Neural progenitor cell (in vitro differentiated cells): ENCODE results near the gene PDE11A. TPM values are rescaled to one million over a fixed set of nuclear protein-coding genes. Genes with fewer than 3 reads are reported as not detected.

ENCODE experiments used
- DNase-seq: peaks from one replicate; pipeline ENCODE4 v3.0.0-alpha.2; 2016; ENCODE audit warnings: low spot score
- H2AFZ ChIP-seq: fragments of 200-600 bp; sonication (generic); replicated peaks from 2 replicates; pipeline ENCODE4 v1.6.1; 2016; ENCODE audit warnings: antibody characterized with exemption
- H3F3A ChIP-seq: fragments of 200-600 bp; sonication (generic); 2 replicates; pipeline ENCODE4 v1.6.1; 2016; ENCODE audit warnings: antibody characterized with exemption, low read depth
- H3K27ac ChIP-seq: fragments of 200-600 bp; sonication (generic); 2 replicates; pipeline ENCODE4 v1.5.1; 2016; ENCODE audit warnings: mild to moderate bottlenecking
- H3K27me3 ChIP-seq: fragments of 200-600 bp; sonication (generic); 2 replicates; pipeline ENCODE4 v1.6.1; 2016; ENCODE audit warnings: mild to moderate bottlenecking, moderate library complexity
- H3K36me3 ChIP-seq: fragments of 200-600 bp; sonication (generic); 2 replicates; pipeline ENCODE4 v1.5.1; 2016
- H3K4me1 ChIP-seq: fragments of 200-600 bp; sonication (generic); 2 replicates; pipeline ENCODE4 v1.6.1; 2016; ENCODE audit warnings: mixed run types
- H3K4me2 ChIP-seq: fragments of 200-600 bp; sonication (generic); 2 replicates; pipeline ENCODE4 v1.6.1; 2016
- H3K4me3 ChIP-seq: fragments of 200-600 bp; sonication (generic); 2 replicates; pipeline ENCODE4 v1.5.1; 2016
- H3K79me2 ChIP-seq: fragments of 200-600 bp; sonication (generic); 2 replicates; pipeline ENCODE4 v1.6.1; 2016; ENCODE audit warnings: low read depth
- H3K9ac ChIP-seq: fragments of 200-600 bp; sonication (generic); 2 replicates; pipeline ENCODE4 v1.6.1; 2016
- H3K9me3 ChIP-seq: fragments of 200-600 bp; sonication (generic); 2 replicates; pipeline ENCODE4 v1.5.1; 2016; ENCODE audit warnings: low read depth
- H4K20me1 ChIP-seq: fragments of 200-600 bp; sonication (generic); 2 replicates; pipeline ENCODE4 v1.6.1; 2016; ENCODE audit warnings: low read depth
- H3K27ac Mint-ChIP-seq: 3 replicates; pipeline ENCODE4 v1.8.0; 2021; ENCODE audit warnings: mixed read lengths
- H3K27me3 Mint-ChIP-seq: 2 replicates; pipeline ENCODE4 v1.8.0; 2022; ENCODE audit warnings: low read depth, mild to moderate bottlenecking, inconsistent platforms, moderate library complexity, mixed read lengths; ENCODE audit not compliant: insufficient read depth
- H3K36me3 Mint-ChIP-seq: 3 replicates; pipeline ENCODE4 v1.8.0; 2021; ENCODE audit warnings: mixed read lengths
- H3K4me1 Mint-ChIP-seq: 3 replicates; pipeline ENCODE4 v1.8.0; 2021; ENCODE audit warnings: mixed read lengths
- H3K4me3 Mint-ChIP-seq: 3 replicates; pipeline ENCODE4 v1.8.0; 2021; ENCODE audit warnings: mild to moderate bottlenecking, moderate library complexity, mixed read lengths
- H3K9me3 Mint-ChIP-seq: 3 replicates; pipeline ENCODE4 v1.8.0; 2020; ENCODE audit warnings: mixed read lengths
- EZH2 ChIP-seq: fragments of 200-600 bp; sonication (generic); IDR thresholded peaks from 2 replicates; pipeline ENCODE4 v1.6.1; 2017; ENCODE audit warnings: antibody characterized with exemption, mild to moderate bottlenecking, moderate library complexity
- EZH2phosphoT487 ChIP-seq: fragments of 200-600 bp; sonication (generic); IDR thresholded peaks from 2 replicates; pipeline ENCODE4 v1.6.1; 2017; ENCODE audit warnings: antibody characterized with exemption
- total RNA-seq: library from RNA; depleted of rRNA; stranded (reverse); fragments of >200 nt; gene quantifications from 2 replicates; pipeline ENCODE4 v1.2.3, GENCODE V29; 2015; ENCODE audit warnings: low replicate concordance
- TF ChIP-seq, protein P1 (sequence below): fragments of 200-600 bp; sonication (generic); IDR thresholded peaks from 2 replicates; pipeline ENCODE4 v1.5.1; 2017; ENCODE audit warnings: antibody characterized with exemption, mild to moderate bottlenecking

Gene PDE11A
- total RNA-seq, 1 donor from 2014 or later = 0.13 TPM

DNA sequence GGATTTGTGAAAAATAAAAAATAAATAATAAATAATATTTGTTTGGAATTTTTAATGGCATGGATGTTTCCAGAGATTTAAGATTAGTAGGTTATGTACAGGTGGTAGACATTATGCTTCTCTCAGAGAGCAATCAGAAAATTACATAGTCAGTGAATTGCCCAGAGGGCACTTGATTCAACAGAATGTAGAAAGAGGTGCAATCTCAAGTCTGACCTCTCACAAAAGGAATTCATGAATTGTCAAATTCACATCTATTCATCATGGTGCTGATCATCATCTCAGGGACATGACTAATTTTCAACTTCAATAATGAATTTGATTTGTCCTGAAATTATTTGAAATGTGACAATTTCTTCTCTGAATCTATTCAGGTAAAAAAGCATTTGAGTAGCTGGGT, 172.5 kb downstream of the PDE11A start:
- peaks cover 4% of the 10 kb centered on the region for H3K27me3 Mint-ChIP-seq
- peaks cover under 1% of the 10 kb centered on the region for H3K27me3 ChIP-seq
- H3K27ac Mint-ChIP-seq = no peak overlapping the region
- H3K79me2 ChIP-seq = no peaks in the 10 kb centered on the region
- no peaks in the 10 kb centered on the region for H3K9me3 ChIP-seq
- TF ChIP-seq, protein P1, sequence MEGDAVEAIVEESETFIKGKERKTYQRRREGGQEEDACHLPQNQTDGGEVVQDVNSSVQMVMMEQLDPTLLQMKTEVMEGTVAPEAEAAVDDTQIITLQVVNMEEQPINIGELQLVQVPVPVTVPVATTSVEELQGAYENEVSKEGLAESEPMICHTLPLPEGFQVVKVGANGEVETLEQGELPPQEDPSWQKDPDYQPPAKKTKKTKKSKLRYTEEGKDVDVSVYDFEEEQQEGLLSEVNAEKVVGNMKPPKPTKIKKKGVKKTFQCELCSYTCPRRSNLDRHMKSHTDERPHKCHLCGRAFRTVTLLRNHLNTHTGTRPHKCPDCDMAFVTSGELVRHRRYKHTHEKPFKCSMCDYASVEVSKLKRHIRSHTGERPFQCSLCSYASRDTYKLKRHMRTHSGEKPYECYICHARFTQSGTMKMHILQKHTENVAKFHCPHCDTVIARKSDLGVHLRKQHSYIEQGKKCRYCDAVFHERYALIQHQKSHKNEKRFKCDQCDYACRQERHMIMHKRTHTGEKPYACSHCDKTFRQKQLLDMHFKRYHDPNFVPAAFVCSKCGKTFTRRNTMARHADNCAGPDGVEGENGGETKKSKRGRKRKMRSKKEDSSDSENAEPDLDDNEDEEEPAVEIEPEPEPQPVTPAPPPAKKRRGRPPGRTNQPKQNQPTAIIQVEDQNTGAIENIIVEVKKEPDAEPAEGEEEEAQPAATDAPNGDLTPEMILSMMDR = no peak
- TF ChIP-seq EZH2 (no peak), EZH2phosphoT487 (no peak)
- H3K9ac ChIP-seq = no peak overlapping the region
- H3K4me3 Mint-ChIP-seq = no peak overlapping the region
- H3K27ac ChIP-seq = no peak overlapping the region
- H3K4me3 ChIP-seq = no peak overlapping the region
- DNase-seq = no peak
- H4K20me1 ChIP-seq = no peaks in the 10 kb centered on the region
- H3K4me2 ChIP-seq = no peak overlapping the region
- H3K4me1 ChIP-seq = peaks cover 10% of the 10 kb centered on the region
- peaks cover 2% of the 10 kb centered on the region for H3K9me3 Mint-ChIP-seq
- no peaks in the 10 kb centered on the region for H3F3A ChIP-seq
- peaks cover 4% of the 10 kb centered on the region for H3K4me1 Mint-ChIP-seq
- H3K36me3 ChIP-seq = no peaks in the 10 kb centered on the region
- H2AFZ ChIP-seq = no peak overlapping the region
- no peaks in the 10 kb centered on the region for H3K36me3 Mint-ChIP-seq

DNA sequence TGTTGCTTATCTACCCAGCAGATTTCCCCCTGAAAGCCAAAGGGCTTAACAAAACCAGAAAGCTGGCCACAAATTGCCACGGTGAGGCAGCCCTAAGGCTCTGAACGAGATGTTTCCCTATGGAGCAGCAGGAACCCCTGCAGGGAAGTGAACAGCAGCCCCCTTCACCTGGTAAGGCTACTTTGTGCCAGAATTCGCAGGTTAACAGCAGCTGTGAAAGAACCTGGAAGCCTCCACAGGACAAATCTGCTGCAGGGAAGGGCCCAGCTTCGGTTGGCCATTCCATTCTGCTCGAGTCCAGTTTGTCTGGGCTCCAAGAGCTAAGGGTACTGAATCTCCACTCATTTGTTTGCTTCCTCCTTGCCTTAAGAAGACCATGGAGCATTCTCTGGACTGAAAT, 175.3 kb downstream of the PDE11A start:
- H4K20me1 ChIP-seq = no peaks in the 10 kb centered on the region
- peaks cover 2% of the 10 kb centered on the region for H3K9me3 Mint-ChIP-seq
- no peak overlapping the region for H3K4me3 ChIP-seq
- no peaks in the 10 kb centered on the region for H3K9me3 ChIP-seq
- H2AFZ ChIP-seq = no peak overlapping the region
- no peaks in the 10 kb centered on the region for H3K36me3 Mint-ChIP-seq
- H3K27ac ChIP-seq = no peak overlapping the region
- no peak overlapping the region for H3K4me3 Mint-ChIP-seq
- H3K79me2 ChIP-seq = no peaks in the 10 kb centered on the region
- H3F3A ChIP-seq = no peaks in the 10 kb centered on the region
- no peak overlapping the region for H3K9ac ChIP-seq
- no peak overlapping the region for H3K4me2 ChIP-seq
- DNase-seq = no peak
- H3K27me3 ChIP-seq = no peaks in the 10 kb centered on the region
- no peaks in the 10 kb centered on the region for H3K36me3 ChIP-seq
- no peaks in the 10 kb centered on the region for H3K4me1 Mint-ChIP-seq
- no peak overlapping the region for H3K27ac Mint-ChIP-seq
- no peak for TF ChIP-seq EZH2phosphoT487
- TF ChIP-seq EZH2 = no peak
- TF ChIP-seq, protein P1 = no peak
- H3K4me1 ChIP-seq = peaks cover 1% of the 10 kb centered on the region
- peaks cover 7% of the 10 kb centered on the region for H3K27me3 Mint-ChIP-seq

DNA sequence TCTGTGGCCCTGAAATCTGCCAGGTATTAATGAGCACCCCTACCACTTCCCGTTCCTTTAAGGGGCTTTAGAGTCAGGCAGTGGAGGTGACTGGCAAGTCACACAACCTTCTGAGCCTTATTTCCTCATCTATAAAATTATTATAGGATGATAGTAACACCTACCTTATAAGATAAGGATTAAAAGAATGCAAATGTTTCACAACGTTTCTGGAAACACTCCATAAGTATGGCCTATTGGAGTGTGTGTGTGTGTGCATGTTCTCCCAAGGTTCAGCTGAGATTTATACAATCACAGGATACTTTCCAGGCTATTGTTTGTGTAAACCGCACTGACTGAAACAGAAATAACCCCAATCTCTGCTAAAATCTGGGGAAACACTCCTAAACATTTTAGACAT, 176.0 kb downstream of the PDE11A start:
- Histone ChIP-seq H3K27ac (no peak overlapping the region), H3K79me2 (no peaks in the 10 kb centered on the region), H3K9me3 (no peaks in the 10 kb centered on the region), H4K20me1 (no peaks in the 10 kb centered on the region), H3K9ac (no peak overlapping the region), H3K4me1 (no peaks in the 10 kb centered on the region), H2AFZ (no peak overlapping the region), H3F3A (no peaks in the 10 kb centered on the region), H3K4me2 (no peak overlapping the region), H3K4me3 (no peak overlapping the region), H3K27me3 (no peaks in the 10 kb centered on the region), H3K36me3 (no peaks in the 10 kb centered on the region)
- Mint-ChIP-seq H3K4me3 (no peak overlapping the region), H3K27ac (no peak overlapping the region), H3K36me3 (no peaks in the 10 kb centered on the region), H3K4me1 (no peaks in the 10 kb centered on the region), H3K9me3 (peaks cover 2% of the 10 kb centered on the region), H3K27me3 (peaks cover 7% of the 10 kb centered on the region)
- TF ChIP-seq EZH2 = no peak
- TF ChIP-seq, protein P1 = no peak
- no peak for TF ChIP-seq EZH2phosphoT487
- DNase-seq = no peak

DNA sequence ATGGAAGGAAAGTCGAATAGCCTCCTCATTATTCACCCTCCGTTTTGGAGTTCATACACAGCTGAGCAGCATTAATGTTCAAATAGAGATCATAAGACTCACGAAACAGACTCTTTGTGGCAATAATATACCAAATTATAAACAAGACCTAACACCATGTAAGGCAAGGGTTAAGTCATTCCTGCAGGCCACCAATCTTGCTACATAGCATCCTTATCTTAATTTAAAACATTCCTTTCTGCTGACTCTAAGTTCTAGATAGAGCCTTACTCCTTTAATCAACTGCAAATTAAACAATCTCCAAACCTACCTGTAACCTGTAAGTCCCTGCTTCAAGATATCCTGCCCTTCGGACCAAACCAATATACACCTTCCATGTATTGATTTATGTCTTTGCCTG, 178.0 kb downstream of the PDE11A start:
- Histone ChIP-seq H3K27ac (no peak overlapping the region), H3K4me2 (no peak overlapping the region), H3K4me1 (no peaks in the 10 kb centered on the region), H2AFZ (no peak overlapping the region), H3K4me3 (no peak overlapping the region), H3F3A (no peaks in the 10 kb centered on the region), H3K9me3 (no peaks in the 10 kb centered on the region), H3K27me3 (no peaks in the 10 kb centered on the region), H3K36me3 (no peaks in the 10 kb centered on the region), H3K79me2 (no peaks in the 10 kb centered on the region), H3K9ac (no peak overlapping the region), H4K20me1 (no peaks in the 10 kb centered on the region)
- TF ChIP-seq, protein P1 = no peak
- no peak for TF ChIP-seq EZH2
- no peak for TF ChIP-seq EZH2phosphoT487
- H3K9me3 Mint-ChIP-seq = no peaks in the 10 kb centered on the region
- H3K27me3 Mint-ChIP-seq = peaks cover 4% of the 10 kb centered on the region
- no peak for DNase-seq
- no peaks in the 10 kb centered on the region for H3K36me3 Mint-ChIP-seq
- H3K27ac Mint-ChIP-seq = no peak overlapping the region
- H3K4me3 Mint-ChIP-seq = no peak overlapping the region
- peaks cover 7% of the 10 kb centered on the region for H3K4me1 Mint-ChIP-seq
